CD4-positive, CD25-positive, alpha-beta regulatory T cell (primary cell): ENCODE results near the gene GLRA1. TPM values are rescaled to one million over a fixed set of nuclear protein-coding genes. Genes with fewer than 3 reads are reported as not detected.
"Not testable (repeated sequence)": the region's sequence is repeated elsewhere in the genome, so short reads cannot be mapped to it uniquely, and the experiment has no call there.

ENCODE experiments used
- ATAC-seq, 2 donors: fragments of 150-1000 bp; cut with Tn5 transposase; one replicate each; pipeline ENCODE4 v1.10.0; 2021; ENCODE audit warnings: low read depth in 2 of 2, moderate number of reproducible peaks in 2 of 2, moderate library complexity in 1 of 2
- DNase-seq, 3 donors: peaks; one replicate each; pipeline versions ENCODE4 v3.0.0 to v3.0.0-alpha.2; 2012 to 2022; ENCODE audit warnings: mixed read lengths in 1 of 3
- H3K27ac ChIP-seq: one replicate; pipeline ENCODE4 v1.7.0; 2013; ENCODE audit warnings: mild to moderate bottlenecking, low read length; ENCODE audit not compliant: insufficient read depth, poor library complexity, severe bottlenecking
- H3K27me3 ChIP-seq: one replicate; pipeline ENCODE4 v1.7.0; 2013; ENCODE audit warnings: low read length; ENCODE audit not compliant: control insufficient read depth, insufficient read depth
- H3K36me3 ChIP-seq: one replicate; pipeline ENCODE4 v1.7.0; 2013; ENCODE audit warnings: mild to moderate bottlenecking, low read length, moderate library complexity; ENCODE audit not compliant: control insufficient read depth, insufficient read depth
- H3K4me1 ChIP-seq: 2 replicates; pipeline ENCODE4 v1.7.0; 2013; ENCODE audit warnings: mild to moderate bottlenecking, low read length; ENCODE audit not compliant: insufficient read depth, control insufficient read depth, poor library complexity, severe bottlenecking
- H3K4me3 ChIP-seq: one replicate; pipeline ENCODE4 v1.7.0; 2013; ENCODE audit warnings: low read depth, mild to moderate bottlenecking, low read length, moderate library complexity
- H3K9me3 ChIP-seq, 2 experiments: 1 replicate in 1 of 2; 2 replicates in 1 of 2; pipeline ENCODE4 v1.7.0; 2013; ENCODE audit warnings: low read length in 2 of 2, mild to moderate bottlenecking in 1 of 2, moderate library complexity in 1 of 2; ENCODE audit not compliant: control insufficient read depth in 2 of 2
- H3K27ac Mint-ChIP-seq, 3 donors: one replicate each; pipeline ENCODE4 v1.8.0; 2020 to 2022; ENCODE audit warnings: mild to moderate bottlenecking in 3 of 3, mixed read lengths in 3 of 3, moderate library complexity in 2 of 3
- H3K27me3 Mint-ChIP-seq: one replicate; pipeline ENCODE4 v1.8.0; 2022; ENCODE audit warnings: mild to moderate bottlenecking, mixed read lengths
- H3K36me3 Mint-ChIP-seq: one replicate; pipeline ENCODE4 v1.8.0; 2020; ENCODE audit warnings: mixed read lengths
- H3K4me1 Mint-ChIP-seq, 4 donors: one replicate each; pipeline ENCODE4 v1.8.0; 2020 to 2022; ENCODE audit warnings: mixed read lengths in 4 of 4, mild to moderate bottlenecking in 1 of 4
- H3K4me3 Mint-ChIP-seq, 4 donors: one replicate each; pipeline ENCODE4 v1.8.0; 2020 to 2022; ENCODE audit warnings: mild to moderate bottlenecking in 4 of 4, mixed read lengths in 4 of 4, moderate library complexity in 3 of 4
- H3K9me3 Mint-ChIP-seq, 7 donors: one replicate each; pipeline ENCODE4 v1.8.0; 2020 to 2022; ENCODE audit warnings: mixed read lengths in 7 of 7, mild to moderate bottlenecking in 3 of 7, moderate library complexity in 2 of 7
- polyA plus RNA-seq, 4 donors: library from polyadenylated mRNA; unstranded; fragments of 300-500 nt; fragmentation: Illumina TruSeq; gene quantifications; one replicate each; pipeline ENCODE4 v1.2.3, GENCODE V29; 2021
- total RNA-seq: library from RNA; stranded (reverse); gene quantifications from one replicate; pipeline ENCODE4 v1.2.3, GENCODE V29; 2022

GLRA1 gene
- total and polyA plus RNA-seq, 5 donors from 2014 or later = not detected

- no peak for DNase-seq
- Mint-ChIP-seq H3K9me3 (no peaks in the 10 kb centered on the region), H3K36me3 (no peaks in the 10 kb centered on the region), H3K27ac (no peak overlapping the region), H3K27me3 (peaks cover 17% of the 10 kb centered on the region), H3K4me1 (no peaks in the 10 kb centered on the region), H3K4me3 (no peak overlapping the region)
- ATAC-seq = no peak
- Histone ChIP-seq H3K9me3 (no peaks in the 10 kb centered on the region), H3K27ac (no peak overlapping the region), H3K27me3 (no peaks in the 10 kb centered on the region), H3K4me3 (no peak overlapping the region), H3K36me3 (no peaks in the 10 kb centered on the region), H3K4me1 (no peaks in the 10 kb centered on the region)
These were observed 27.6 kb downstream of the GLRA1 start for GRCh38 chr5:151897020-151897552.

- Mint-ChIP-seq H3K4me3 (no peak overlapping the region), H3K27me3 (peaks cover 17% of the 10 kb centered on the region), H3K27ac (no peak overlapping the region), H3K4me1 (no peaks in the 10 kb centered on the region), H3K36me3 (no peaks in the 10 kb centered on the region), H3K9me3 (no peaks in the 10 kb centered on the region)
- no peak overlapping the region for H3K27ac ChIP-seq
- no peak overlapping the region for H3K4me3 ChIP-seq
- no peaks in the 10 kb centered on the region for H3K27me3 ChIP-seq
- ATAC-seq = no peak
- H3K4me1 ChIP-seq = no peaks in the 10 kb centered on the region
- H3K36me3 ChIP-seq = no peaks in the 10 kb centered on the region
- H3K9me3 ChIP-seq = no peaks in the 10 kb centered on the region
- DNase-seq = no peak
These were observed 28.5 kb downstream of the GLRA1 start for GRCh38 chr5:151896031-151896691.

DNA sequence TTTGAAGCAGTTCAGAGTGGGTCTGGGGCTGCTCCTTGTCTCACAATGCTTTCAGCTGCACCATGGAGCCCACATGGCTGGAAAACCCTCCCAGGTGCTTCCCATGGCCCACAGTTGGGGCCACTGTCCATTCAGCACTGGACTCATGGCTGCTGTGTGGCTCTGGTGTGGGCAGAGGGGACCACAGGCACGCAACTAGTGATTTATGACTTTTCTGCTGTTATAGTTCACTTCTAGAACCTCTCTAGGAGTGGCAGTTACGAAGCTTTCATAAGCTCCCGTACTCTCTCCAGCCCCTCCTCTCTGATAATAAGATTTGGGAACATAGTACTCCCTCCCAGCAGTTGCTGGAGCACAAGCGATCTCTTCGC lies 29.0 kb downstream of the GLRA1 start:
- H3K27me3 ChIP-seq = no peaks in the 10 kb centered on the region
- no peaks in the 10 kb centered on the region for H3K4me1 ChIP-seq
- ATAC-seq (no peak), DNase-seq (no peak)
- Mint-ChIP-seq H3K4me1 (no peaks in the 10 kb centered on the region), H3K36me3 (no peaks in the 10 kb centered on the region), H3K4me3 (no peak overlapping the region), H3K27me3 (peaks cover 16% of the 10 kb centered on the region), H3K9me3 (no peaks in the 10 kb centered on the region), H3K27ac (no peak overlapping the region)
- H3K36me3 ChIP-seq = no peaks in the 10 kb centered on the region
- no peak overlapping the region for H3K4me3 ChIP-seq
- H3K27ac ChIP-seq = no peak overlapping the region
- H3K9me3 ChIP-seq = no peaks in the 10 kb centered on the region

- H3K4me1 ChIP-seq, H3K4me1 Mint-ChIP-seq, ATAC-seq, H3K4me3 Mint-ChIP-seq, H3K27me3 Mint-ChIP-seq, H3K27me3 ChIP-seq, H3K27ac ChIP-seq, DNase-seq, H3K36me3 Mint-ChIP-seq, H3K4me3 ChIP-seq, H3K36me3 ChIP-seq, H3K9me3 ChIP-seq, H3K27ac Mint-ChIP-seq, H3K9me3 Mint-ChIP-seq: not testable (repeated sequence)
These were observed 31.2 kb downstream of the GLRA1 start for GRCh38 chr5:151893485-151893884.

DNA sequence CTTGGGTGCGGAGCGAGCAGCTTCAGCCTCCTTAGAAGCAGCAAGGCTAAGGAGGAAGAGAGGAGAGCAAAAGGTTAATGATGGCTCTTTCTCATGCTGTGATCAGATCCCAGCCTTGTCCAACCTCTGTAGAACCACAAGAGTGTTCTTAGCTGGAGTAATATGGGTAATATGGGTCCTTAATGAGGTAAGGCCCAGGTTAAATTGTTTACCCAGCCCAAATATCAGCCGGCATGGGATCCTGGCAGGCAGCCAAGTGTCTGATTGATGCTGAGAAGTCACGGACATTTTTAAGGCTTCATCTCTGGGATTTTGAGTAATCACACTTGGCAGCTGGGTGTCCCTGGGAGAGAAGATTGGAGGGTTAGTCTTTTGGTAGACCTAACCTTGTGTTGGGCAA lies 32.3 kb downstream of the GLRA1 start:
- Histone ChIP-seq H3K27ac (no peak overlapping the region), H3K27me3 (no peaks in the 10 kb centered on the region), H3K4me3 (no peak overlapping the region), H3K9me3 (no peaks in the 10 kb centered on the region), H3K4me1 (no peaks in the 10 kb centered on the region), H3K36me3 (no peaks in the 10 kb centered on the region)
- Mint-ChIP-seq H3K27ac (no peak overlapping the region), H3K27me3 (no peaks in the 10 kb centered on the region), H3K36me3 (no peaks in the 10 kb centered on the region), H3K4me3 (no peak overlapping the region), H3K4me1 (no peaks in the 10 kb centered on the region), H3K9me3 (no peaks in the 10 kb centered on the region)
- DNase-seq (no peak), ATAC-seq (no peak)

- DNase-seq (no peak), ATAC-seq (no peak)
- Histone ChIP-seq H3K27ac (no peak overlapping the region), H3K4me1 (no peaks in the 10 kb centered on the region), H3K9me3 (no peaks in the 10 kb centered on the region), H3K4me3 (no peak overlapping the region), H3K36me3 (no peaks in the 10 kb centered on the region), H3K27me3 (no peaks in the 10 kb centered on the region)
- Mint-ChIP-seq H3K36me3 (no peaks in the 10 kb centered on the region), H3K27me3 (peaks cover 4% of the 10 kb centered on the region), H3K9me3 (no peaks in the 10 kb centered on the region), H3K4me1 (peaks cover 0 to 4% (median under 1%) of the 10 kb centered on the region in 4 donors), H3K27ac (no peak overlapping the region), H3K4me3 (no peak overlapping the region)
These were observed 34.4 kb downstream of the GLRA1 start for GRCh38 chr5:151890299-151890698.

GRCh38 chr5:151889614-151890013 lies 35.0 kb downstream of the GLRA1 start:
- Mint-ChIP-seq H3K27me3 (peaks cover 4% of the 10 kb centered on the region), H3K27ac (no peak overlapping the region), H3K9me3 (no peaks in the 10 kb centered on the region), H3K4me3 (no peak overlapping the region), H3K4me1 (peaks cover 0 to 6% (median under 1%) of the 10 kb centered on the region in 4 donors), H3K36me3 (no peaks in the 10 kb centered on the region)
- H3K4me1 ChIP-seq = no peaks in the 10 kb centered on the region
- H3K27me3 ChIP-seq = no peaks in the 10 kb centered on the region
- H3K36me3 ChIP-seq = no peaks in the 10 kb centered on the region
- H3K27ac ChIP-seq = no peak overlapping the region
- ATAC-seq (no peak), DNase-seq (no peak)
- H3K9me3 ChIP-seq = no peaks in the 10 kb centered on the region
- no peak overlapping the region for H3K4me3 ChIP-seq

DNA sequence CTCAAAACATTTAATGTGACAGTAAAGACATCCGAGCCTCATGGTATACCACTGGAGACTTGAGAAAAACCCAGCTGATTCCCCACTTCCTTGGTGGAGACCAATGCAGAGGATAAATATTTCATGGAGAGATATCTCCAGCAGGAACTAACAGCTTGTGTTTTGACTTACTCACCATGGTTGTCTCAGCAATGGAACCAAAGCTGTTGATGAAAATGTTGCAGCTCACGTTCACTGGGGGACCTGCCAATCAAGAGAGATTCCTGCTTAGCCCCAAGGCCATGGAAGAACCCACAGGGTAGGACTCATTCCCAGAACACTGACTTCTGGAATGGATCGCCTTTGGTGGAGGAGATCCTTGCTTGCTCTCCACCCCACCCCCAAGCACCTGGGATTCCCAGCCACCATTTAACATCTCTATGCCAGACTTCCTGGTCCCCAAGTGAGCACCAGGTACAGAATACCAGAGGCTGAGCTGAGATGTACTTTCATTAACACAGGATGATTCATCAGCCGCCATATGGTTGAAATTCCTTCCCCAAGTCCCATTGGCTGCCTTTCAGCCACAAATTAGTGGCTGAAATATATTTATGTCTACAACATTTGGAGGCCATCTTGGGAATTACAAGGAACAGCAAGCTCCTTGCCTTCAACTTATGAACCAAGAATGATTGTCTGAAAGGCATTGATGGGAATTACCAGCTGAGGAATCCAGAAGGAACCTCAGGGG lies 37.9 kb downstream of the GLRA1 start:
- ATAC-seq = no peak

More for the DNA sequence above, 37.9 kb downstream of the GLRA1 start:
- no peak for DNase-seq
- H3K27ac Mint-ChIP-seq = no peak overlapping the region
- no peaks in the 10 kb centered on the region for H3K4me1 ChIP-seq
- peaks cover 4% of the 10 kb centered on the region for H3K27me3 Mint-ChIP-seq
- H3K4me3 ChIP-seq = no peak overlapping the region
- H3K36me3 ChIP-seq = no peaks in the 10 kb centered on the region
- no peaks in the 10 kb centered on the region for H3K9me3 ChIP-seq
- H3K4me3 Mint-ChIP-seq = no peak overlapping the region
- H3K4me1 Mint-ChIP-seq = peaks cover 0 to 6% (median under 1%) of the 10 kb centered on the region in 4 donors
- no peaks in the 10 kb centered on the region for H3K9me3 Mint-ChIP-seq
- H3K36me3 Mint-ChIP-seq = no peaks in the 10 kb centered on the region
- no peaks in the 10 kb centered on the region for H3K27me3 ChIP-seq
- H3K27ac ChIP-seq = no peak overlapping the region
